Effector CD8-positive, alpha-beta T cell (primary cell): ENCODE results near the gene EIF4G3.

Experiments used
- DNase-seq: peaks from one replicate; lab custom pipeline; 2025; lab: John Stamatoyannopoulos, UW

Gene EIF4G3

GRCh38 chr1:20993716-20994575, 182.8 kb downstream of the EIF4G3 start:
- no peak for DNase-seq

- DNase-seq = no peak
Observed at GRCh38 chr1:20992322-20993056, 184.2 kb downstream of the EIF4G3 start.

GRCh38 chr1:20988943-20989342, 187.8 kb downstream of the EIF4G3 start:
- no peak for DNase-seq

GRCh38 chr1:20987831-20988825, 188.6 kb downstream of the EIF4G3 start:
- DNase-seq = no peak

- DNase-seq = no peak
Observed at GRCh38 chr1:20983297-20983889, 193.3 kb downstream of the EIF4G3 start.

GRCh38 chr1:20982316-20982715, 194.4 kb downstream of the EIF4G3 start:
- no peak for DNase-seq

- DNase-seq = no peak
Observed at GRCh38 chr1:20981915-20982314, 194.8 kb downstream of the EIF4G3 start.

GRCh38 chr1:20980051-20980450, 196.6 kb downstream of the EIF4G3 start:
- no peak for DNase-seq

GRCh38 chr1:20978413-20978812, 198.3 kb downstream of the EIF4G3 start:
- DNase-seq = no peak

- DNase-seq = no peak
Observed at GRCh38 chr1:20975668-20976067, 201.0 kb downstream of the EIF4G3 start.

- no peak for DNase-seq
Observed at GRCh38 chr1:20974951-20975350, 201.7 kb downstream of the EIF4G3 start.

GRCh38 chr1:20974069-20974468, 202.6 kb downstream of the EIF4G3 start:
- no peak for DNase-seq

- DNase-seq = no peak
Observed at GRCh38 chr1:20972855-20973254, 203.8 kb downstream of the EIF4G3 start.

GRCh38 chr1:20964540-20965484, 211.9 kb downstream of the EIF4G3 start:
- no peak for DNase-seq

GRCh38 chr1:20962576-20963258, 214.0 kb downstream of the EIF4G3 start:
- DNase-seq = no peak

GRCh38 chr1:20958430-20958829, 218.3 kb downstream of the EIF4G3 start:
- DNase-seq = no peak

GRCh38 chr1:20956272-20956671, 220.4 kb downstream of the EIF4G3 start:
- DNase-seq = no peak

- DNase-seq = no peak
Observed at GRCh38 chr1:20950679-20951078, 226.0 kb downstream of the EIF4G3 start.

- DNase-seq = no peak
Observed at GRCh38 chr1:20949871-20950590, 226.7 kb downstream of the EIF4G3 start.
